SK-N-MC (cell line): ENCODE measurements around the gene AGPAT3.

Experiments used
- EZH2 ChIP-seq: fragments of 200-600 bp; sonication (generic); IDR thresholded peaks from one replicate; pipeline ENCODE4 v1.6.1; 2017; ENCODE audit warnings: antibody characterized with exemption
- POLR2AphosphoS5 ChIP-seq: IDR thresholded peaks from 2 replicates; pipeline ENCODE4 v1.6.1; 2012; ENCODE audit warnings: mild to moderate bottlenecking, low read depth, low read length, borderline replicate concordance

- TF ChIP-seq POLR2AphosphoS5 (no peak), EZH2 (no peak)
Measured at GRCh38 chr21:43867948-43868347, 2.9 kb downstream of the AGPAT3 start.
